Activated naive CD4-positive, alpha-beta T cell (primary cell): Measurements from ENCODE around the gene CRYBA2.
A peak's percentile ranks its signal among the peaks of the same experiment; 100 is the strongest.

Experiments used
- DNase-seq, 4 experiments: peaks; one replicate each; lab custom pipeline; 2025; lab: John Stamatoyannopoulos, UW

Gene CRYBA2, protein sequence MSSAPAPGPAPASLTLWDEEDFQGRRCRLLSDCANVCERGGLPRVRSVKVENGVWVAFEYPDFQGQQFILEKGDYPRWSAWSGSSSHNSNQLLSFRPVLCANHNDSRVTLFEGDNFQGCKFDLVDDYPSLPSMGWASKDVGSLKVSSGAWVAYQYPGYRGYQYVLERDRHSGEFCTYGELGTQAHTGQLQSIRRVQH

DNA sequence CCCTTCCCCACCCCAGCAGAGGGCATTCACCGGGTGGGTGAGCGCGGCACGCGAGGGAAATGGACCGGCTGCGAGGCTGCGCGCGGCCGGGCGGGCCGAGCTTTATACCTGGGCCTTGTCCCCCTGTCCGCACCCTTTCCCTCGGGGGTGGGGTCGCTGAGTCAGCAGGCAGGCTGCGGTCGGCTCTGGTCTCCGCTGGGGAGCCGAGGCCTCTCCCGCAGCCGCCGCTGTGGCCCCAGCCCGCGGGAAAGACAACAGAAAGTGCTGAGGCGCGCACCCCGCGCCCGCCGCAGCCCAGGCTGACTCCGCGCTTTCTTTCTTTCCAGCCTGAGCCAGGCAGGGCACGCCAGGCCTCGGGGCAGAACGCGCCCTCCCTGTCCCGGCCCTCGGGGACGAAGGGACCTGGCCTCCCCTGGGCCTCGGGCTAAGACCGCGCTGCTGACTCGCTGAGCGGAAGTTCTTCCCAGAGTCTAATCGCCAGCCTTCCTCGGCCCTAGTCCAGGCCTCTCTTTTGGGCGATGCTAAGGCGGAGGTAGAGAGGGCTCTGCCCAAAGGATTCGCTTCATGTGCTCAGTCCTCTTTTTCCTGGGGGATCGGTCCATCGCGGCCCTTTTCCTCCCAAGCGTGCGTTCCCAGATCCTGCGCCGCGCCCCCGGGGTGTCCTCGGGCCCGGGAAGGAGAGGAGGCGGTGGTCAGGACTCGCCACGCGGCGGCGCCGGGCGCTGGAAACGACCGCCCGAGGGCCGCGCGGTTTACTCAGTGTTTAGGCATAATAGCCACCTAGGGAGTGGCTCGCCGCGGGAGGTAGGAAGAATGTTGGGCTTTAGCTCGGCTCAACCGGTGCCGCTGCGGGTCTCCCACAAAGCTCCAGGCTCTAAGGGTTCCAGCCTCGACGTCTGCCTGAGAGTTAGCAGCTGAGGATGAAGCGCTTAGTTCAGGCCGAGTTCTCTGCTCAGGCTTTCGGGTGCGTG is at the start of gene CRYBA2:
Gene CRYBA2 (minus strand): TSS at position 78 of the 971 bp plus-strand sequence. CDS start 246 bp downstream, outside the sequence.
- no peak for DNase-seq

DNA sequence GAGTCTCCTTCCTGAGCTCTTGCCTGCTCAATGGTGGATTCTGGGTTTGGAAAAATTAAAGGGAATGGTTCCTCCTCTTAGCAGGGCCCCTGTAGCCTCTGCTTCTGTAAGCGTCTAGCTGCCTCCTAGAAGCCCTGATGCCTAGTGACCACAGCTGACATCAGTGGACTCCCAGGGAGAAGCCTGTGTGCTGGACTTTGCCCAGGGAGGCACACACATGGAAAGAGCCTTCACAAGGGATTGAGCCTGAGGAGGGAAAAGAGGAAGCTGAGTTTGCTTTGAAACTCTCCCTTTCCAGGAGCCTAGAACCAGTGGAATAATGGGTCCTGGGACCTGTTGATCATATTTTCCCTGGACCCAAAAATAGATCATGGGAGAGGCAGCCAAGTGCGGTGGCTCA is 49.5 kb upstream of the CRYBA2 start:
- DNase-seq, result no peak

DNA sequence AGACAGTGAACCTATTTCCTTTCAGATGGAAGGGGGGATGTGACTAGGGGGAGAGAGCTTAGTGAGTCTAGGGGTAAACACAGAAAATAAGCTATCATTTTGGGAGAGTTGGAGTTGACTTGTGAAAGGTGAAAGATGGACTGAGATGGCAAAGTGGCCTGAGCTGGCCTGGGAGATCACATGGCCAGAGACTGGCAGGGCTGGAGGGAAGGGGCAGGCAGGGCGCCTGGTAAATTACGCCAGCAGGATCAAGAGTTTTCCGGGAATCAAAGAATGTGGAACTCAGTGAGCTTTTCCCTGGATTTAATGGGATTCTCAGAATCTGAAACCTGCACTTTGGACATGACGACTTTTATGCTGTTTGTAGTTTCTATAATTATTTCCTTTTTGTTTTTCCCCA is 48.9 kb upstream of the CRYBA2 start:
- no peak for DNase-seq

DNA sequence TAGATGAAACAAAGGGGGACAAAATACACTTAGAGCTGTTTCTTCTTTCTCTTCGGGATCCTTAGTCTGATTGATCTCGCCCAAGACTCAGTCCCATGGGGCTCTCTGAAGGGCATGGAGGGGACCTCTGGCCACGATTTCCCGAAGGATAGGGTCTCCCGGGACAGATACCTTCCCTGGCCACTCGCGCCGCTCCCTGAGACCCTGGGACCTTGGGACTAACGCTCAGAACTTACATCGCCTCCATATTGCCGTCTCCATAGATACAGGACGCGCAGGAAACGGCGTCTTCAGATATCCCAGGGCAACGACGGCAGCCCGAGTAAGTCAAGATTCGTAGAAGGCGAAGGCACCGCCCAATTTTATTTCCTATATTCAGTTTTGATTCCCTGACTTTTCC is 48.0 kb upstream of the CRYBA2 start, which contains the start of gene CFAP65:
Gene CFAP65 (minus strand): TSS at position 265 of the 400 bp plus-strand sequence. CDS start 2,468 bp downstream, outside the sequence.
- DNase-seq, result peak in 2 of 4 experiments; percentile 4 to 7

DNA sequence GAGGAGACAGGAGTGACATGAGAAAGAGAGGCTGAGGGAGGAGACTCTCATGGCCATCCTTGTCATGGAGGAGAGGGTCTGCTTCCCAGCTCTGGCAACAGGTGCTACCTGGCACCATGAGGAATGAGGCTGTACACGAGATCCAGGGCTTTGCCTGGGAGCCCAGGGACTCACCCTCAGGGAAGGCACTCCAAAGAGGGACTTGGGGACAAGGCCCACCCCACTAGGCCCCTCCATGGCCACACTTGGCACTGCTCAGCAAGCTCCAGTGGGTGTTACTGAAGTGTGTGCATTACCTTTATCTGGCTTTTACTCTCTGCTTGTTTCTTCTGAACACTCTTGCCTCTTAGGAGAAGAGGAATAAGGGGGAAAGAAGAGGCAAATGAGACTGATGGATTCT is 45.4 kb upstream of the CRYBA2 start:
- no peak for DNase-seq

DNA sequence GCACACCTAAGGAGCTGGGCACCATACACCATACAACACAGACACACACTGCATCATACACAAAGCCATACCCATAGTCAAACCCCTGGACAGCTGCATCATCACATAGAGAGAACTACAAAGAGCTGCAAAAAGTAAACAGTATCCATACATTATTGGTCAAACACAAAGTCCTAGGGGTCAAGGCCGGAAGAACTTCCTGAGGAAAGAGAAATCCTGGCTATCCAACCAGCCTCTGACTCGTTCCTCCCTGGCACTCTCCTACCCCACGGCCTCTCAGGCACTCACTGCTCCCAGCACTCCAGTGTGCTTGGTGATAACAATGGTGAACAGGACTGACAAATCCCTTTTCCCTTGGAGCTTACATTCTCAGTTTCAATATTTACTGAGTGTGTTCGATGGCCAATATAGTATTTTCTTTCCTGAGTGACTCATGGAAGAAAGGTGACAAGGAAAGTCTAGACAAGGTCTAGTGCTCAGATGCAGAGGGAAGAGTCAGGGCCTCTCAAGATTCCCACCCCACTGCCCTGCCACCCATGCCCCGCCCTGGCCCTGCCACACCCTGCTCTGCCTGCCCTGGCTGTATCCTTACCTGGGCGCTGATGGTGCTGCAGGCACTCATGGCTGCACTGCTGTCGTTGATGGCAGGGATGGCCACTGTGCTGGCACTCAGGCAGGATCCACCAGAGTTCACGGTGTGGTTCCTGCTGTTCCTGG is 44.7 kb upstream of the CRYBA2 start:
- no peak for DNase-seq

DNA sequence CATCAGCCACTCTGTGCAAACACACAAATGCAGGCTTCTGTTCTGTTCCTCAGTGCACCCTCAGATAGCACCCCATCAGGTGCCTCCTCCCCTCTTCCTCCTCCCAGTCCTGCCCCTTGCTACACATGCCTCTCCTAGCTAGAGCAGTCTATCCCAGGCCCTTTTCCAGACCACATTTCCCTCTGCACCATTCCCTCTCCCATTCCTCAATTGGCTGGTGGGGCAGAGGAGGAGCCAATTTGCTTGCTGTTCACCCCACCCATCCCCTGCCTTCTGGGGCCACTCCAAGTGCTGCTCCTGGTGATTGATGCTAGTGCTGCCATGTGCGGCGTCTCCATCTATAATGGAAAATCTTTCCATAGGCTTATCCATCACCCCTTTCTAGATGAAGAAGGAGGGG is 42.7 kb upstream of the CRYBA2 start:
- DNase-seq, result no peak

DNA sequence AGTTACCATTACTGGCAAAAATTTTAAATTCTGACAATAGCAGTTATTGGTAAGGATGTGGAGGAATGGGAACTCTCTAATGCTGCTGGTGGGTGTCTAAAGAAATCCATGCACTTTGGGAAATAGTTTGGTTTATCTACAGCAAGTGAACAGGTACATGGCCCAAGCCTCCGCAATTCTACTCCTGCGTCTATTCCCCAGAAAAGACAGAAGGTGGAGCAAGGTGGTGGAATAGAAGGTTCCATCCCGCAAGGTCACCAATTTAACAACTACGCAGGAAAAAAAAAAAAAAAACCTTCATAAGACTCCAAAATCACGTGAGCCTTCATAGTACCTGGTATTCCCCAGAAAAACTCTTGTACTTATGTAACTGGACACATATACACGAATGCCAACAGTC is 41.6 kb upstream of the CRYBA2 start:
- DNase-seq, result no peak

DNA sequence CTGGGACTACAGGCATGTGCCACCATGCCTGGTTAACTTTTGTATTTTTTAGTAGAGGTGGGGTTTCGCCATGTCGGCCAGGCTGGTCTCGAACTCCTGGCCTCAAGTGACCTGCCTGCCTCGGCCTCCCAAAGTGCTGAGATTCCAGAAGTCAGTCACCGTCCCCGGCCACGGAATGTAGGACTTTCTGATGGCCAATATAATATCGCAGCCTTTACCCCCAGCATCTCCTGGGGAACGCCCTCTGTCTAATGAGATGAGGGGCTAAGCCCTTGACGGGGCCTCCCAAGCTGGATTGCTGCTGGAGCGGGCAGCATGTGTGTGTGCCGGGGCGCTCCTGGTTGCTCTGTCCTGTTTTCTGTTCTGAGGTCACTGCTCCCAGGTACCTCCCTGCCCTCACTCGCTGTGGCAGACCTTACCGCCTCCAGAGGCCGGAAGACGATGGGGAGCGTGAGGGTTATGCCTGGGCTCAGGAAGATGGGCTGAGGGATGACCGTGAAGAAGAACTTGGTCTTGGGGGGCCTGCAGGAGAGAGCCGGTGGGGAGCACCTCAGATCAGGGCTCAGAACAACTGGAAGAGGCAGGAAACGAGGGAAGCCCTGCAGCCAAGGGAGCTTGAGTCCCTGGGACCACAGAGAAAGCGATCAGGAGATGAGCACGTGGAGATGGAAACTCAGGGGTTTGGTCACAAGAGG is 39.0 kb upstream of the CRYBA2 start:
- DNase-seq, result no peak

DNA sequence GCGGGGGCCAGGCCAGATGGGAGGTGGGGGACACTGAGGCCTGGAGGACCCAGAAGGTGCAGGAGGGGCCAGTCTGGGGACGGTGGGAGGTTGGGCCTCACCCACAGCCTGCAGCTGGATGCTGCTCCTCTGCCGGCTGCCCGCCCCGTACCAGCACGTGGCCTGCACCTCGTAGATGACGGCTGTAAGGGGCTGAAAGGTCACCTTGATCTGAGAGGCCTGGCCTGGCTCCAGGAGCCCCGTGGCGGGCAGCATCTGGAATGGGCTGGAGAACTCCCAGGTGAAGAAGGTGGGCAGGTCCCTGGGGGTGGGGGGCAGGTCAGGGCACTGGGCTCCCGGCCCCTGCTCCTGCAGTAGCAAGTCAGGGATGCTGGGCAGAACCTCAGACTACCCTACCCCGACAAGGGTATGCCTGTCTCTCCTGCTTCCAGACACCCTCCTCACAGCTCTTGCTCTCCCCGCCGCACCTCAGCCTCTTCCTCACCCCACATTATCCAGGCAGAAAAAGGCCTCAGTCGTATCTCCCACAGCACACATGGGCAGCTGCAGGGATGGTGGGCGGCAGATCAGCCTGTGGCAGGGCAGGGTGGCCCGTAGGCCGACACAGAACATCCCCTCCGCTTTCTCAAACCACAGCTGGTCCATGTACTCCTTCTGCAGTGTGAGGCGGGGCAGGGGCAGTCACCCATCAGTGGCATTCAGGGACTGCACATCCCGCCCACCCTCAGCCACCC is 38.0 kb upstream of the CRYBA2 start:
- no peak for DNase-seq

DNA sequence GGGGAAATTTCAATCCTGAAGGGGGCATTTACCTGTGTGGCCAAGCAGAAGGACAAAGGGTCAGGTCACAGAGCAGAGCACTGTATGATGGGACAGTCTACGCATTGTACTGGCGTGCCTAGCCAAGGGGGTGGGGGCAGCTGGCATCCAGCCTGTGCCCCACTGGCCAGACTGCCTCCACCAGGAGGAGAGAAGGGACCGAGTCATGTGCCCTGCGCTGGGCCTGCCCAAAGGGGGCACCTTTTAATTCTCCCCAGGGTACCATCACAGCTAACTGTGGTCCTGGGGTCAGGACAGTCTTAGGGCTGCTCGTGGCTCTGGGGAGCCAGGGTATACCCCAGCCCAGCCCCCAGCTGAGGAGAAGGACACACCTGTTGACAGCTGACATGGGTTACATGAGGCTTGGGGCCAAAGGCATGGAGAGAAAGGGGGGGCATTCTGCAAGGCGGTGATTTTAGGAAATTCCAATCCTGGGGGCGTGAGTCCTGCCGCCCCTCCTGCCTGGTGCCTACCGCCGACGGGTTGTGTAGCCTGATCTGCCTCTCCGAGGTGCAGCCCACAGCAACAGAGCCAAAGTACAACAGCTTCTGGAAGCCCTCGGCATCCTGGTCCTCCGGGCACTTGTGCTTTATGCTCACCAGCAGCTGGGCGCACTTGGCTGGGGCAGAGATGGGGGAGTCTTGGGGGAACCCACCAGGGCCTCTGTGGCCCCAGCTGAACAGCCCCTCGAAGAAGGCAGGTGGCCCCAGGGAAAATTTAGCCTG is 37.1 kb upstream of the CRYBA2 start:
- no peak for DNase-seq

DNA sequence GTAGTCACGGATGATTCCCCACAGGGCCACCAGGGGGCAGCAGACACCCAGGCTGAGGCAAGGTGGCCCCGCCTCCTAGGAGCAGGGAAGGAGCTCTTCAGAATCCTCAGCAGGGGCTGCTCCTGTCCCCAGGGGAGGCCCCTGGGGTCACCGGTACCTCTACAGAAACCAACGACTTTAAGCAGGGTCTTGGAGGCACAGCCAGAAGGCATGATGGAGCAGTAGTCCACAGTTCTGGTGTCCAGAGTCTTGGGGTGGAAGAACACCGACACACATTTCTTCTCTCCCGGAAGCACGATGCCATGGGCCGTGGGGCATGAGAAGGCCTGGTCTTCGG is 36.6 kb upstream of the CRYBA2 start:
- DNase-seq, result peak; percentile 47 to 67 (median 48)

DNA sequence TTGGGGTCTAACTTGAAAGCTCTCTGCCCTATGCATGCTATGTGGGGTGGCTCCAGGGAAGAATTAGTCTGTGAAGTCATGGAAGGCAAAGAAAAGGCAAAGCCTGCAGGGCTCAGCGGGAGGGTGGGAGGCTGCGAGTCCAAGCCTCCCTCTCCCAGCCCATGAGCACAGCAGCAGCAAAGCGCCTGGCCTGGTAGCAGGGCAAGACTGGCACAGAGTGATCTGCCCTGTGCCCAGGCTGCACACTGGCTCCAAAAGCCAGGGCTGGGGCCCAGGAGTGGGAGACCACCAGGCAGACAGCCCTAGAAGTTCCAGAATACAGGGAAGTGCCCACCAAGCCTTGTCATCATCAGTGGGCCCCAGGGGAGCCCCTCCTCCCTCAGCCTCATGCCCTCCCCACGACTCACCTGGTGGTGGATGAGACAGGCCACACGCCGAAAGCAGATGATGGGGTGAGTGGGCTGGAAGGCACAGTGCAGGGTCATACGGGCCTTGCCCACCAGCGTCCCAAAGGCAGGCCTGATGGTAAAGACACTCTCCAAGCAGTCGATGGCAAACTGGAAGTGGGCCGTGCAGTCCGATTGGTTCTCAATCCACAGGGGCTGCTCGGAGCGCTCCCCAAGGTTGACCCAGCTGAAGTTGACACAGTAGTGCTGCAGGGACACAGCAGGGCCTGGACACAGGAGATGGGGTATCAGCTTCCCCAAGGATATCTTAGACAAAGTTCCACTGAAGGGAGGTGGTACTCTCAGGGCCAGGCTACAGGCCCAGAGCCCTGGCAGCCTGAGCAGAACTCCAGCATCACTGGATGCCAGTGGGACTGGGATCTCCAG is 36.0 kb upstream of the CRYBA2 start:
- no peak for DNase-seq

DNA sequence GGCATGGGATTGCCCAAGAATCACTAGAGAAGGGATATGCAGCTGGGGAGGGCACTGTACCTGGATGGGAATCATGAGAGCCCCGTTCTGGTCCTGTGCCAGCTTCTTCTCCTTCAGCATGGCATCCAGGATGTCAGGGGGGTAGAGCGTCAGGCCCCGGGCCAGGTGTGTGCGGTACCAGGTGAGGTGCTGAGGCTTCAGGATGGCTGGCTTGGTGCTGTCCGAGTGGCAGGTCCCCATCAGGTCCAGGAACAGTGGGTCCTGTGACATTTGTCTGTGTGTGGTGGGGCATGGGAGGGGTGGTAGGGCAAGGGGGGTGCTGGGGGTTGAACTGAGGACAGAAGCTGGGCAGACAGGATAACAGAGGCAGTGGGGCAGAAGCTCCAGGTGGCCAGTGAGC is 34.9 kb upstream of the CRYBA2 start:
- DNase-seq, result no peak

DNA sequence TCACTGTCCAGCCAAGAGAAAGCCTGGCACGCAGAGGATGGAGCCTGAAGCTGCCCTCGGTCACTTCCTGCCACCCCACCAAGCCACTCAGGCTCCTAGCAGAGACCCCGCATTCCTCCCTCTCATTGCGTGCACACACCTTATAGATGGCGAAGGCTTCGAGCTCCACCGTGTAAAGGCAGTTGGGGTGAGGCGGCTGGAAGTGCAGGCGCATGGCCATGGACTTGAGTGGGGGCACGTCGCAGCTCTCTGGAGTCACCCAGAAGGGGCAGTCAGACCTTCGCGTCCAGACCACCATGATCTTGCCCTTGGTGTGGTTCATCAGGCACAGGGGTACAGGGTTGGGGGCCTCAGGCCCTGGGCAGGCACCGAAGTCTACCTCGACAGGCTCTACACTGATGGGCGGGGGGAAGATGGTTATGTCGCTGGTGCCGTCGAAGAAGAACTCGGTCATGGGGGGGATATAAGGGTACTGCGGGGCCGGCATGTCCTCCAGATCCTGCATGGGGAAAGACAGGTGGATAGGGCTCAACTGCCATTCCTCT is 34.4 kb upstream of the CRYBA2 start:
- no peak for DNase-seq

DNA sequence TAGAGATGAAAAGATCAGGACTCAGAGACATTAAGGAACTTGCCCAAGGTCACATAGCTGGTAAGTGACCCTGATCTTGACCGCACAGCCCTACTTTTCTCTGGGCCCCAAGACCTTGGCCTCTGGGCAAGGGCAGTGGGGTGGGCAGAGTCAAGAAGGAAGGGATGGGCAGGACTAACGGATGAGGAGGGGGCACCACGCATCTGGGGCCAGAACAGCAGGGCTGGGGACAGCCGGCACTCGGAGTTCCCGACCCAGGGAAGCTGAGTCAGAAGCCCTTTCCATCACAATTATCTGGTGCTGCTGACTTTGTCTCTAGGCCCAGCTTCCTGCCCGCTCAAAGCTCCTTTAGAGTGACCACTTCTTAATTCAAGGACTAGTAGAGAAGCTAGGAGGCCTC is 33.7 kb upstream of the CRYBA2 start:
- DNase-seq, result no peak

DNA sequence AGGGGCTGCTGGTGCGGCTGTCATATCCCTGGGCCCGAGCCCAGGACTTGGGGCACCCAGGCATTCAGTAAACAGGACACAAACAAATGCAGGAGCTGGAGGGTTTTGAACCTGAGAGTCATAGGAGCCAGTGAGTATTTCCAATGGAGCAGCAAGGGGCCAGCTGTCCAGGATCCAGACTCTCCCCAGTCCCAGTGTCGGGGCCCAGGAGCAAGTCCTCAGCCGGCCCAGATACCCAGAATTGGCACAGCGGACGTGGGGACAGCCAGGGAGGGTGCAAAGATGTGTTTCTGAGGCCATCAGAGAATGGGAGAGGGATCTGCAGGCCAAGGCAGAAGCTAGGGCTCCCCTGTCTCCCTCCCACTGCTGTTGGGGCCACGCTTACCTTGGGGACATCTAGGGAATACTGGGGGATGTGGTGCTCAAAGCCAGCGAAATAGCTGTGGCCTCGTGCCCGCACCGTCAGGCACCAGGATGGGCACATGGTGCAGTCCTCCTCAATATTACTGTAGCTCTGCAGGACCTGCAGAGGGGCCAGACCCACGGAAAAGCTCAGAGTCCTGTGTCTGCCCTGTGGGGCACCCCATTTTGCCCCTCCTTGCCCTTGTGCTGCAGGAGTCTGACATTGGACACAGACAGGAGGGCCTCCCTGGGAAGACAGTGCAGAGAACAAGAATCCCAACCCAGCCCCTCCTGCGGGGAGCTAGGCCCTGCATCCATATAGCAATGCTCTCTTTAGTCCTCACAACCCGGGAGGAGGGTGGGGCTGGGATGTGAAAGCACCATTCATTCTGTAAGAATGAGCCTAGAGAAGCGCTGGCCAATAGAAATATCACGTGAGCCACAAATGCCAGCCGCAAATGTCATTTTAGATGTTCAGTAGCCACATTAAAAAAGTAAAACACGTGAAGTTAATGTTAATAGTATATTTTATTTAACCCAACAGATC is 32.7 kb upstream of the CRYBA2 start:
- DNase-seq, result no peak

DNA sequence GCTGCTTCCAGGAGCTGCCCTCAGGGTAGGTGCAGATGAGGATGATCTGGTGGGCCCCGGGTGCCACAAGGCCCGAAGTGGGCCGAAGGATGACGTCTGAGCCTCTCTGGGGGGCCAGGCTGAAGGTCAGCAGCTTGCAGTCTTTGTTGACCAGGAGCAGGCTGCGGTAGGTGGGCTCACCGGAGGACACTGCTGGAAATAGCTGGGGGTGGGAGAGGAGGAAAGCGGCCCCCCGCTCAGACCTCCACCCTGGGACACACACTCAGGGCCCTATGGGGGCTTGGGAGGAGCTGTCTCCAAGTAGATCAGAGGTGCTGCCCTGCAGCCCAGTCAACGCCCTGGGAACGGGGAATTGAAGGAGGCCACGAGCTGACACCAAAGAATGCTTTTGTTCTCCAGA is 30.8 kb upstream of the CRYBA2 start:
- no peak for DNase-seq
